SK-N-MC (cell line): ENCODE data around the gene TJP1.

Experiments
- DNase-seq: peaks from one replicate; pipeline ENCODE4 v3.0.0-alpha.2; 2011; ENCODE audit warnings: low read depth, low spot score
- H3K27ac ChIP-seq: fragments of 200-600 bp; sonication (generic); 2 replicates; pipeline ENCODE4 v1.5.1; 2016; ENCODE audit warnings: mixed run types
- H3K36me3 ChIP-seq: fragments of 200-600 bp; sonication (generic); 2 replicates; pipeline ENCODE4 v1.6.1; 2017; ENCODE audit warnings: antibody characterized with exemption, low read length, mixed read lengths; ENCODE audit not compliant: insufficient read depth
- H3K4me3 ChIP-seq: fragments of 200-600 bp; sonication (generic); 2 replicates; pipeline ENCODE4 v1.5.1; 2016
- H3K9ac ChIP-seq: fragments of 200-600 bp; sonication (generic); 2 replicates; pipeline ENCODE4 v1.8.0; 2017; ENCODE audit warnings: mixed run types, mixed read lengths; ENCODE audit not compliant: insufficient read length
- H3K9me3 ChIP-seq: fragments of 200-600 bp; sonication (generic); 2 replicates; pipeline ENCODE4 v1.6.1; 2017; ENCODE audit warnings: low read depth, mild to moderate bottlenecking, antibody characterized with exemption, low read length, moderate library complexity, mixed read lengths
- EZH2 ChIP-seq: fragments of 200-600 bp; sonication (generic); IDR thresholded peaks from one replicate; pipeline ENCODE4 v1.6.1; 2017; ENCODE audit warnings: antibody characterized with exemption
- FOXP2 ChIP-seq: optimal IDR thresholded peaks from 2 replicates; pipeline ENCODE3; 2011; ENCODE audit warnings: mild to moderate bottlenecking, moderate library complexity; ENCODE audit not compliant: insufficient read depth; ENCODE audit errors: extremely low read length, control extremely low read depth
- POLR2AphosphoS5 ChIP-seq: IDR thresholded peaks from 2 replicates; pipeline ENCODE4 v1.6.1; 2012; ENCODE audit warnings: mild to moderate bottlenecking, low read depth, low read length, borderline replicate concordance

The TJP1 gene

DNA sequence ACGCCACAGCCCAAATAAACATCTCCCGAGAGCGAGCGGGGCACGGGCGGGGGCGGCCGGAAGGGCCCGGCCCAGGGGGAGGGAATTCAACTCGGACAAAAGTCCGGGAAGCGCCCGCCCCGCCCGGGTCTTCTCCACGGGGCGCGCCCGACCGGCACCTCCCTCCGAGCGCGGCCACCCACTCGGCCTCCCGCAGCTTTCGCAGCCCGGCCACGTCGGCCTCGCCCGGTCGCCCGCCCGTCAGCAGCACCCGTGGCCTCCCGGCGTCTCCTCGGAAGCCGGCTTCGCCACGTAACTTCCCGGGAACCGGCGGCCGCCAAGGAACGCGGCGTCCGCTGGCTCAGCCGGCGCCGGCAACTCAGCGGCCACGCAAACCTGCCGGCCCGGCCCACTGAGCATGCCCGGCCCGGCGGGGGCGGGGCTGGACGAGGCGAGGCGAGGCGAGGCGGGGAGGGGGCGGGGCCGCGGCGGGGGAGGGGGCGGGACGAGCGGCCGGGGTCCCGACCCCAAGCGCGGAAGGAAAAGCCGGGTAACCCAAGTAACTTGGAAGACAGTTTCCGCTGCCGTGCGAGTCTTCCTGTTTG, at the start of gene TJP1:
TSS of gene TJP1 (minus strand) at position 369 of the 584 bp plus-strand sequence. CDS start 440 bp downstream, outside the sequence.
- Histone ChIP-seq H3K36me3 (no peaks in the 10 kb centered on the region), H3K4me3 (peak within 1 kb of the TSS; percentile 70), H3K27ac (no peak within 1 kb of the TSS), H3K9me3 (no peaks in the 10 kb centered on the region), H3K9ac (no peak within 1 kb of the TSS)
- TF ChIP-seq FOXP2 (no peak), EZH2 (no peak), POLR2AphosphoS5 (no peak)
- DNase-seq = no peak

DNA sequence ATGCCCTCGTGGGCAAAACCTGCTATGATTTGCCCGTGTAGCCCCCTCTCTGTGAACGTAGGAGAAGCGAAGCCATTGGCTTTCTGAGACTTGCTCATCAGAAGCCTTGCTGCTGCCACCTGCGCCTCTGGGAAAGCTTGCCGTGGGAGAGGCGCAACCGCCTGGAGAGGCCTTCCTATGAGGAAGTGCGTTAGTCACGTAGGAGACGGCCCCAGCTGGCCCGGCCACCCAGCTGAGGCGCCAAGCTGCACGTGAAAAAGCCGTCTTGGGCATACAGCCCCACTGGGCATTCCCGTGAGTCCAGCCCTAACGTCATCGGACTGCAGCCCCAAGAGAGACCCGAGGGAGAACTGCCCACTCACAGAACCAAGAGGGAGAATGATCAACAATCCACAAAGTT, 49.1 kb upstream of the TJP1 start:
- no peak overlapping the region for H3K9ac ChIP-seq
- DNase-seq = no peak
- no peak for TF ChIP-seq EZH2
- TF ChIP-seq FOXP2 = no peak
- H3K36me3 ChIP-seq = no peaks in the 10 kb centered on the region
- no peak overlapping the region for H3K4me3 ChIP-seq
- no peaks in the 10 kb centered on the region for H3K9me3 ChIP-seq
- H3K27ac ChIP-seq = no peak overlapping the region

DNA sequence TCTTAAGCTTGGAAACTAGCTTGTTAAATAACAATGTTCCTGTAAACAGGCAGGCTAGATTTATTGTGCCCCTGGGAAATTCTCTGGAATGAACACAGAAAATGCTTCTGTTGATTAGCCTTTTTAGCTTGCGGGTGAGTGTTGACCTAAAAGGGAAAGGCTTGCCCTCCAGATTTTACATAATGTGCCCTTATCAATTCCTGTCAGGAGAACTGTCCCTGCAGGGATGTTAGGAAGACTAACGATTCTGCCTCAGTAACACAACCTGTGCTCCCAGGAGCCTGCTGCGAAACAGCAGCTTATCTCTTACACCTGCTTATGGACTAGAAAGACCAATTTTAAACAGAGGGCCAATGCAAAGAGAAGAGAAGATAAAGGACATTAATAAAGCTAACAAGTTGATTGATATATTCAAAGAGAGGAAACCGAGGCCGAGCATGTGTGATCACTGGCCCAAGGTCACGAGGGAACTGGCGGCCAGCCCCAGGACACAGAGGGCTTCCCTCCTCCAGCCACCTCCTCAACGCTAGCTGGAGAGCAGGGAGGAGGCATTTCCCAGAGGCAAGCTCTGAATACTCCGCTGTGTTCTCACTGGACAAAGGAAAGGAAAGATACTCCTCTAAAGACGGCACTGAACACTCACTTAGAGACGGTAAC, 48.4 kb upstream of the TJP1 start:
- no peak for DNase-seq
- no peak overlapping the region for H3K4me3 ChIP-seq
- TF ChIP-seq POLR2AphosphoS5 (no peak), FOXP2 (no peak), EZH2 (no peak)
- no peaks in the 10 kb centered on the region for H3K9me3 ChIP-seq
- no peak overlapping the region for H3K9ac ChIP-seq
- no peak overlapping the region for H3K27ac ChIP-seq
- H3K36me3 ChIP-seq = no peaks in the 10 kb centered on the region

DNA sequence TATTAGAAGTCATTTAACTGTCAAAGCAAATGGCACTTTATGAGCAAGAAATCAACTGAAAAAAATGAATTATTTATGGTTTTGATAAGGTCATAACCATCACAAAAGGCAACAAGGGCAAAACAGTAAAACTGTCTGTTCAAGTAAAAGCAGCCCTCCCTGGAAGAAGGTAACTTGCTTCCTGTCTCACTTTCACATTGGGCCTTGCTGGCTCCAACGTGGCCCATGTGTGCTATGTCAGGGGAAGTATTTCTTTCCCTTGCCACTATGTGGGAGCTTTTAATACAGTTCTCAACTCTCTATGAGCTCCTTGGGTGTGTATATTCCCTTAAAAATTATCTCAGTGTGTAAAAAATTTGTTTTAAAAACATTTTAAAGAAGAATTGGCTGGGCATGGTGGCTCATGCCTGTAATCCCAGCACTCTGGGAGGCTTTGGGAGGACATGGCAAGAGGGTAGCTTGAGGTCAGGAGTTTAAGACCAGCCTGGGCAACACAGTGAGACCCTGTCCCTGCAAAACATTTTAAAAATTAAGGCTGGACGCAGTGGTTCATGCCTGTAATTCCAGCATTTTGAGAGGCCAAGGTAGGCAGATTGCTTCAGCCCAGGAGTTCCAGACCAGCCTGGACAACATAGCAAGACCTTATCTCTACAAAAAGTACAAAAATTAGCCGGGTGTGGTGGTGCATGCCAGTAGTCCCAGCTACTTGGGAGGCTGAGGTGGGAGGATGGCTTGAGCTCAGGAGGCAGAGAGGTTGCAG, 45.2 kb upstream of the TJP1 start:
- H3K4me3 ChIP-seq = no peak overlapping the region
- no peak overlapping the region for H3K27ac ChIP-seq
- no peaks in the 10 kb centered on the region for H3K9me3 ChIP-seq
- no peak overlapping the region for H3K9ac ChIP-seq
- no peaks in the 10 kb centered on the region for H3K36me3 ChIP-seq
- TF ChIP-seq EZH2 (no peak), FOXP2 (no peak), POLR2AphosphoS5 (no peak)
- no peak for DNase-seq

DNA sequence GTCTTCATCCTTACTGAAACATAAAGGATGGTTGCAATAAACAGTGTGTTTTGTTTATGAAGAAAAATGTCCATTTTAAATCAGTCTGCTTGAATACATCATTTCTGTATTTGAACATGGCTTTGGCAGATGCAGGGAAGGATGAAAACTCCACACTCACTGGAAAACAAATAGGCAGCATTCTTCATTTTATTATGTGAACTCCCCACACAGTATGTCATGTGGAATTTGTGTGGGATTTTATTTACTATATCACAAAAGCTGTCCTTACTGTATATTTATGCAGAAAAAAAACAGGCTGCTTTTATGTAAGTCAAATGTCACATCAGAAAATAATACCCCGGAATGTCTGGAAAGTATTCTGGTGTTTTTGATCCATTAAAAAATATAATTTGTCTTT, 44.1 kb upstream of the TJP1 start:
- DNase-seq = no peak
- Histone ChIP-seq H3K9me3 (no peaks in the 10 kb centered on the region), H3K9ac (no peak overlapping the region), H3K27ac (no peak overlapping the region), H3K36me3 (no peaks in the 10 kb centered on the region), H3K4me3 (no peak overlapping the region)
- TF ChIP-seq EZH2 (no peak), FOXP2 (no peak), POLR2AphosphoS5 (no peak)

DNA sequence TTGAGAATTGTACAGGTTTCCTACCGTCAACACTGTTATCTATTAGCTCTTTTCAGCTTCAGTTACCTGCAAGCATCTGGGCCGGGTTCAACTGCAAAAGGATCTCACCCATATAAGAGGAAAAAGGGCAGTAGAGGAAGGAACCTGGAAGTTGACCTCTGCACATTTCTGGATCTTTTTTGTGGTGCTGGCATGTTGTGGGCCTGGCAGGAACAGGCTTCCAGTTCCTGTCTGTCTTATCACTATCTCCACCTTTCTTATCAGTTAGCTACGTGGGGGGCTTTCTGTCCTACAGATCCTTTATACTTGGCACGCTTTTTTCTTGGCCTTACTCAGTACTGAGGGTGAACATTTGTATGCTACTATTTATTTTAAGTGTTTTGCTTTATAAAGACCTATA, 42.2 kb upstream of the TJP1 start:
- Histone ChIP-seq H3K9me3 (no peaks in the 10 kb centered on the region), H3K9ac (no peak overlapping the region), H3K4me3 (no peak overlapping the region), H3K27ac (no peak overlapping the region), H3K36me3 (no peaks in the 10 kb centered on the region)
- DNase-seq = no peak
- TF ChIP-seq POLR2AphosphoS5 = no peak
- no peak for TF ChIP-seq FOXP2
- TF ChIP-seq EZH2 = no peak

DNA sequence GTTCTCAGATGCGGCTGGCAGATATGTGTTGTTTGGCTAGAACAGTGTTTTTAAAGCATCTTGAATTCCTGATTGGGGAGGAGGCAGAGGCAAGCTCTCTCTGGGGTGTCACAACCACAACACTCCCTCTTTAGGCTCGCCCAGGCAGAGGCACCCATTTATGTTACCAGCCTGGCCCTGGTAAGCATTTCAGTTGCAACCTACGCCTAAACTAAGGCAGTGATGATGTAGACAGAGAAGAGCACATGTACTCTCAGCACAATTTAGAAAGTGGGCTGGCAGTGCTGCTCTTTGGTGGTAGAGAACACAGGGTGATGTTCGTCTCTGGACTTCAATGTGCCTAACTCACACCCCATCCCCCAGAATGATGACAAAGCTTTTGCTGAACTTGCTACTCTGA, 41.2 kb upstream of the TJP1 start:
- Histone ChIP-seq H3K9ac (no peak overlapping the region), H3K27ac (no peak overlapping the region), H3K9me3 (no peaks in the 10 kb centered on the region), H3K4me3 (no peak overlapping the region), H3K36me3 (no peaks in the 10 kb centered on the region)
- DNase-seq = no peak
- TF ChIP-seq EZH2 (no peak), POLR2AphosphoS5 (no peak), FOXP2 (no peak)

DNA sequence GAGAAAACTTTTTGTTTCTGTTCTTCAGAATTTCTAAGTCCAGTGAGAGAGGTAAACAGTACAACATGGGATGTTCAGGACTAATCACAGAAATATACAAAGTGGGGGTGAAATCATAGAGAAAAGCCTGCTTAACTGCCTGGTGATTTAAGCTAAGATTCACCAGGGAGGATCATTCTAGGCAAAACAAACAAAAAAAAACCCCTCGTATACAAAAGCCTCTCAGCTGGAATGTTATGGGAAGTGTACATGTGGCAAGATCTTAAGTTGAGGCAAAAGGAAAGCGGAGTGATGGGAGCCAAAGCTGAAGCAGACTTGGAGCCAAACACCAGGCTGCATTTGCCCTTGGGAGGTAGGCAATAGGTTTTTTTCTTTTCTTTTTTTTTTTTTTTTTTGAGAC, 40.0 kb upstream of the TJP1 start:
- Histone ChIP-seq H3K4me3 (no peak overlapping the region), H3K9ac (no peak overlapping the region), H3K36me3 (no peaks in the 10 kb centered on the region), H3K27ac (no peak overlapping the region), H3K9me3 (no peaks in the 10 kb centered on the region)
- no peak for DNase-seq
- TF ChIP-seq FOXP2 (no peak), POLR2AphosphoS5 (no peak), EZH2 (no peak)
